Endothelial cell of umbilical vein (primary cell): ENCODE measurements around the gene NEBL. TPM values are rescaled to one million over a fixed set of nuclear protein-coding genes. Genes with fewer than 3 reads are reported as not detected.

Experiments used
- BruUV-seq: library from RNA; stranded (reverse); fragments of 400-500 nt; replicated peaks from 2 replicates; lab custom pipeline; 2021; lab: Mats Ljungman, UMichigan
- CTCF ChIA-PET: fragments of 300-600, 350-600 bp; sonication (Branson Sonifier 250); formaldehyde crosslinking; loops from one replicate; lab custom pipeline; 2021; ENCODE audit warnings: antibody characterized with exemption, inconsistent platforms; lab: Charles Lee
- POLR2A ChIA-PET: fragments of 300-600, 350-600 bp; sonication (Branson Sonifier 250); formaldehyde crosslinking; loops from one replicate; lab custom pipeline; 2021; ENCODE audit warnings: antibody characterized with exemption, inconsistent platforms; lab: Charles Lee
- DNase-seq: peaks from one replicate; pipeline ENCODE4 v3.0.0-alpha.2; 2011; ENCODE audit warnings: low read depth, low spot score
- FAIRE-seq: peaks from 2 replicates; lab custom pipeline; 2011; peaks lifted over from hg19 to GRCh38; lab: Jason Lieb, UNC
- H2AFZ ChIP-seq: 2 replicates; pipeline ENCODE4 v1.6.0; 2012; ENCODE audit warnings: low read depth, low read length, control low read depth, inconsistent platforms
- H3K27ac ChIP-seq: 2 replicates; pipeline ENCODE4 v1.5.1; 2011; ENCODE audit warnings: low read depth, mild to moderate bottlenecking, control low read depth, low read length, moderate library complexity; ENCODE audit not compliant: insufficient read depth
- H3K27me3 ChIP-seq, 2 experiments: 2 replicates each; pipeline versions ENCODE4 v1.6.0 to v1.6.1; 2011; ENCODE audit warnings: low read length in 2 of 2, mixed read lengths in 1 of 2; ENCODE audit not compliant: control insufficient read depth in 2 of 2, insufficient read depth in 2 of 2
- H3K36me3 ChIP-seq, 2 experiments: 2 replicates in 1 of 2; 3 replicates in 1 of 2; pipeline ENCODE4 v1.5.1; 2011; ENCODE audit warnings: low read length in 2 of 2, mild to moderate bottlenecking in 1 of 2, moderate library complexity in 1 of 2; ENCODE audit not compliant: control insufficient read depth in 2 of 2, insufficient read depth in 2 of 2; ENCODE audit errors: extremely low read depth in 1 of 2
- H3K4me1 ChIP-seq: 3 replicates; pipeline ENCODE4 v1.5.1; 2011; ENCODE audit warnings: mild to moderate bottlenecking, low read length; ENCODE audit not compliant: control insufficient read depth, insufficient read depth; ENCODE audit errors: extremely low read depth
- H3K4me2 ChIP-seq: 2 replicates; pipeline ENCODE4 v1.6.1; 2011; ENCODE audit warnings: low read length, control low read depth, mixed read lengths; ENCODE audit not compliant: insufficient read depth
- H3K4me3 ChIP-seq, 3 experiments: fragments of 200-600 bp in 1 of 3; sonication (generic), shearing (Covaris generic) in 1 of 3; replicated peaks in 1 of 3; 2 replicates each; pipeline ENCODE4 v1.5.1; 2011 to 2016; ENCODE audit warnings: control low read depth in 3 of 3, low read length in 3 of 3, mild to moderate bottlenecking in 2 of 3, inconsistent platforms in 1 of 3, low read depth in 1 of 3, moderate library complexity in 1 of 3; ENCODE audit not compliant: insufficient read depth in 1 of 3
- H3K79me2 ChIP-seq: 2 replicates; pipeline ENCODE4 v1.6.0; 2012; ENCODE audit warnings: low read length, inconsistent platforms; ENCODE audit not compliant: control insufficient read depth, insufficient read depth
- H3K9ac ChIP-seq: replicated peaks from 2 replicates; pipeline ENCODE3; 2011; ENCODE audit warnings: low read length, control low read depth; ENCODE audit not compliant: insufficient read depth; ENCODE audit errors: extremely low read depth
- H3K9me1 ChIP-seq: replicated peaks from 3 replicates; pipeline ENCODE4 v1.6.0; 2011; ENCODE audit warnings: mild to moderate bottlenecking, low read length; ENCODE audit not compliant: control insufficient read depth, insufficient read depth; ENCODE audit errors: extremely low read depth
- H3K9me3 ChIP-seq: replicated peaks from 2 replicates; pipeline ENCODE4 v1.5.1; 2012; ENCODE audit warnings: low read length, inconsistent platforms; ENCODE audit not compliant: control insufficient read depth, insufficient read depth
- H4K20me1 ChIP-seq: replicated peaks from 2 replicates; pipeline ENCODE3; 2011; ENCODE audit warnings: mild to moderate bottlenecking, low read length; ENCODE audit not compliant: control insufficient read depth, insufficient read depth; ENCODE audit errors: extremely low read depth
- CTCF ChIP-seq, 2 donors: IDR thresholded peaks; 1 replicate in 1 of 2; 2 replicates in 1 of 2; pipeline ENCODE4 v1.5.1; 2011; ENCODE audit warnings: low read length in 2 of 2, mild to moderate bottlenecking in 2 of 2, moderate library complexity in 2 of 2, control low read depth in 1 of 2, inconsistent platforms in 1 of 2, low read depth in 1 of 2; ENCODE audit not compliant: insufficient read depth in 1 of 2; ENCODE audit errors: extremely low read depth in 1 of 2
- EZH2 ChIP-seq: IDR thresholded peaks from 2 replicates; pipeline ENCODE4 v1.6.1; 2012; ENCODE audit warnings: borderline replicate concordance, low read depth, mild to moderate bottlenecking, moderate library complexity, low read length, inconsistent platforms; ENCODE audit not compliant: severe bottlenecking
- FOS ChIP-seq: IDR thresholded peaks from 2 replicates; pipeline ENCODE4 v1.6.1; 2011; ENCODE audit warnings: mild to moderate bottlenecking, low read length, moderate library complexity, borderline replicate concordance; ENCODE audit not compliant: insufficient read depth
- GATA2 ChIP-seq: IDR thresholded peaks from 2 replicates; pipeline ENCODE4 v1.7.0; 2011; ENCODE audit warnings: low read depth, mild to moderate bottlenecking, moderate library complexity, mixed read lengths, low read length; ENCODE audit not compliant: insufficient read length, insufficient read depth
- JUN ChIP-seq: IDR thresholded peaks from 2 replicates; pipeline ENCODE4 v1.6.1; 2011; ENCODE audit warnings: borderline replicate concordance, low read depth; ENCODE audit not compliant: insufficient read length, insufficient read depth
- MYC ChIP-seq: IDR thresholded peaks from one replicate; pipeline ENCODE4 v1.6.1; 2011; ENCODE audit warnings: mild to moderate bottlenecking, low read depth, low read length
- POLR2A ChIP-seq: IDR thresholded peaks from 2 replicates; pipeline ENCODE4 v1.6.1; 2012; ENCODE audit warnings: low read depth, mild to moderate bottlenecking, control low read depth, low read length
- POLR2AphosphoS5 ChIP-seq: IDR thresholded peaks from 2 replicates; pipeline ENCODE4 v1.6.1; 2012; ENCODE audit warnings: low read depth, mild to moderate bottlenecking, control low read depth, low read length, moderate library complexity; ENCODE audit not compliant: insufficient read depth
- dilution Hi-C: fragments of 300-500 bp; cut with MboI; formaldehyde crosslinking; loops from one replicate; pipeline ENCODE4 v1.15.0; 2019; ENCODE audit warnings: low sequenced_read_pairs; ENCODE audit not compliant: extremely low pct_ligation_motif_present
- intact Hi-C: fragments of 100-400 bp; cut with micrococcal nuclease; formaldehyde crosslinking; loops from one replicate; pipeline ENCODE4 v1.10.0; 2022
- polyA plus RNA-seq, 4 experiments: library from polyadenylated mRNA; depleted of rRNA in 3 of 4; stranded (reverse) in 3 of 4; unstranded in 1 of 4; fragments of >200 nt; gene quantifications; 2 replicates each; pipeline versions ENCODE4 v1.2.1 to v1.2.3, GENCODE V29; 2011 to 2012; ENCODE audit warnings: missing spikeins in 1 of 4
- total RNA-seq: library from RNA; stranded (reverse); gene quantifications from 2 replicates; pipeline ENCODE4 v1.2.3, GENCODE V29; 2021

NEBL gene
- total and polyA plus RNA-seq, 2 donors (not counting 3 experiments of a cell fraction or from before 2014, with no cell fraction given): 0.17 to 0.66 TPM

- no peaks in the 10 kb centered on the region for H3K79me2 ChIP-seq
These were observed 13.6 kb downstream of the NEBL start for GRCh38 chr10:20883552-20883951.

More at GRCh38 chr10:20883552-20883951, 13.6 kb downstream of the NEBL start:
- no TSS peak for BruUV-seq
- FAIRE-seq (no peak), DNase-seq (no peak)
- intact Hi-C loops (no loop called here), dilution Hi-C loops (no loop called here)
- TF ChIP-seq EZH2: no peak
- no peak for TF ChIP-seq MYC
- no peak for TF ChIP-seq FOS
- TF ChIP-seq JUN: no peak
- TF ChIP-seq GATA2: no peak
- TF ChIP-seq POLR2AphosphoS5: no peak
- TF ChIP-seq POLR2A: no peak
- no peak for TF ChIP-seq CTCF (IDR thresholded peaks at IDR 0.05; ENCODE audit: extremely low read depth in 1 of 2, insufficient read depth in 1 of 2, low read depth in 1 of 2, low read length in 2 of 2)
- H3K4me3 ChIP-seq: no peak overlapping the region
- no peaks in the 10 kb centered on the region for H3K9me1 ChIP-seq
- H4K20me1 ChIP-seq: no peaks in the 10 kb centered on the region
- H3K9ac ChIP-seq: no peak overlapping the region
- ChIA-PET POLR2A (no interaction called here), CTCF (no interaction called here)
- H3K4me2 ChIP-seq: no peak overlapping the region
- H3K27me3 ChIP-seq: no peaks in the 10 kb centered on the region
- no peaks in the 10 kb centered on the region for H3K36me3 ChIP-seq
- H3K9me3 ChIP-seq: no peaks in the 10 kb centered on the region
- no peak overlapping the region for H3K27ac ChIP-seq
- H2AFZ ChIP-seq: no peak overlapping the region
- H3K4me1 ChIP-seq: no peaks in the 10 kb centered on the region
